Fibroblast of pulmonary artery (primary cell): ENCODE data around the gene KIF21B.

Source experiments
- DNase-seq: peaks from one replicate; pipeline ENCODE4 v3.0.0-alpha.2; 2010; ENCODE audit warnings: low read depth
- H3K4me3 ChIP-seq: replicated peaks from 2 replicates; pipeline ENCODE4 v1.5.1; 2011; ENCODE audit warnings: low read depth, mild to moderate bottlenecking, control low read depth, low read length, moderate library complexity
- CTCF ChIP-seq: IDR thresholded peaks from 2 replicates; pipeline ENCODE4 v1.5.1; 2011; ENCODE audit warnings: mild to moderate bottlenecking, control low read depth, low read length, inconsistent platforms; ENCODE audit errors: missing control alignments

KIF21B gene

DNA sequence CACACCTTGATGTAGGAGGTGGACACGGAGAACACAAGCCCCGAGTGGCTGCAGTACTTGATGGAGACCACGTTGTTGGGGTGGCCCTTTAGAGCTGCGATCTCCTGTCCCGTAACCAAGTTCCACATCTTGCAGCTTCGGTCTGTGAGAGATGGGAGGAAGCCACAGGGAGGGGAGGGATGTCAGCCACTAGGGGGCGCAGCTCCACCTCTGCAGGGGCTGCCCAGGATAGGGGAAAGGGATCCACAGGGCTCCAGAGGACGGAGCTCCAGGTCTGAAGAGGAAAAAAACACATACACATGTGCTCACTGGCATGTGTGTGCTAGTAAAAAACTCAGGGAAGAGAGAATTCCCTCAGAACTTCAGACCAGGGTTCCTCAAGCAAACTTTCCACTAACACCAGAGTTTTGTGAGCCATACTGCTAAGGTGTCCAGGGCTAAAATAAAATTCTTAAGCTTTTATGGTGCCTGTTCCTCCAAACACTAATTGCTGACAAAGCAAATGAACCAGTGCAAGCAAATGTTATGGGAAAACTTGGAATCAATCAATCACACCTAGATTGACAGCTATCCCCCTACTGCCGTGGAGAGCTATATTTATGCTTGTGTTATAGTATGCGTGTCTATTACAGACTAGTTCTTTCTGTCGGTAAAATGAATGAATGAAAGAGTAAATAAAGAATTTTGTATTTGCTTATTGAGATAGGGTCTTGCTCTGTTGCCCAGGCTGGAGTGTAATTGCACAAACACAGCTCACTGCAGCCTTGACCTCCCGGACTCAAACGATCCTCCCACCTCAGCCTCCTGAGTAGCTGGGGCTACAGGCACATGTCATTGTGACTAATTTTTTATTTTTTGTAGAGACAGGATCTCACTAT is 43.7 kb downstream of the KIF21B start:
- TF ChIP-seq CTCF = peak; percentile 44
- DNase-seq = peak; percentile 18

GRCh38 chr1:200977071-200977754 is 46.3 kb downstream of the KIF21B start:
- DNase-seq = no peak
- no peak for TF ChIP-seq CTCF
- no peak overlapping the region for H3K4me3 ChIP-seq

More for the DNA sequence above, 43.7 kb downstream of the KIF21B start:
- no peak overlapping the region for H3K4me3 ChIP-seq

GRCh38 chr1:200976634-200977033 is 46.9 kb downstream of the KIF21B start:
- no peak for TF ChIP-seq CTCF
- no peak overlapping the region for H3K4me3 ChIP-seq
- no peak for DNase-seq

DNA sequence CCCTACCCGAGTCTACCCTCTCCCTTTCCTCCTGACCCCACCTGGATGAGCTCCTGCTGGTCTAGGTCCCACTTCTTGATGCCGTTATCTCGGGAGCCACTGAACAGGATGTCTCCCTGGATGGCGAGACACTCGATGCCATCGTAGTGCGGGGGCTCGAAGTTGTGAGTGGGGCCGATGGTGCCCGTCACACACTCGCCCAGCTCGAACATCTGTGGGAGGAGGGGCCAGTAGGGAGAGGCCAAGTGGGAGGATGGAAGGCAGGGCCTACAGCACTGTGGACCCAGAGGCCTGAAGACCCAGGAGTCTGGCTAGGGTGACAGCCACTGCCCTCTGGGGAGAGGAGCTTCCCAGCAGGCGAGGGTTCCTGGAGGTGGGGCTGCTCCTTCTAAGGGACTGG is 48.1 kb downstream of the KIF21B start:
- DNase-seq = no peak
- no peak overlapping the region for H3K4me3 ChIP-seq
- no peak for TF ChIP-seq CTCF

- no peak for DNase-seq
- no peak overlapping the region for H3K4me3 ChIP-seq
- TF ChIP-seq CTCF = no peak
Measured at GRCh38 chr1:200974711-200975110, 48.8 kb downstream of the KIF21B start.

DNA sequence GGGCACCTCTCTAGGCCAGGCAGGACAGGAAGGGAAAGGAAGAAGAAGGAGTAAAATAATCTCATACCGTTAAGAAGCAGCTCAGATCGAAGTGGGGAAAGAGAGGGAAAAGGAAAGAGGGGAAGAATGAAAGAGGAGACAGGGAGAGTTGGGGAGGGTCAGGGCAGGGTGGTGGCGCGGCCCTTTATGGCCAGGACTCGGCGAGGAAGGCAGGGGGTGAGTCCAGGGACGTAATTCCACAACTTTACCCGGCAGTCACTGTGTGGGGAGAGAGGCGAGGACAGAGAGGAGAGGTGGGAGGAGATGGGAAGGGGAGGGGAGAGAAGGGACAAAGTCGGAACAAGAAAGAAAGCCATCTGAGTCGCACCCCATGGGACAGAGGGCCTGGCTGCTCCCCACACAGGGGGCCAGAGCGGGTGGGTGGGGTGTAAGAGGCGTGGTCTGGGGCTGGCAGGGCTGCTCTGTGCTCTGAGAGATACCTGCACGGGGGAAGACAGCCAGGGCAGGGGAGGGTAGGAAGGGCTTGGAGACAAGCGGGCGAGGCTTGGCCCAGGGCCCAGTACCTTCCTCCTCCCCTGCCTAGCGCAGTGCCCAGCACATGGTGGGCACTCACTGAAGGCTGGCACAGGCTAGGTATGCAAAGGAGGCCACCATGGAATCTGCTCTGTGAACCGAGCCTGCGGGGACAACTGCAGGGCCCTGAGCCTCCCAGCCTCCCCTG is 49.4 kb downstream of the KIF21B start:
- DNase-seq = no peak
- no peak for TF ChIP-seq CTCF
- no peak overlapping the region for H3K4me3 ChIP-seq
